GM19395 (cell line): ENCODE results near the gene CSF2RB.

Experiments
- ATAC-seq: cut with Tn5 transposase; IDR thresholded peaks from one replicate; pipeline ENCODE4 v1.9.1; 2021; ENCODE audit warnings: mild to moderate bottlenecking, moderate library complexity; ENCODE audit not compliant: unreplicated experiment

Gene CSF2RB

GRCh38 chr22:36934418-36935312 lies 21.2 kb downstream of the CSF2RB start:
- no peak for ATAC-seq

- no peak for ATAC-seq
Observed at GRCh38 chr22:36935313-36935610, 21.8 kb downstream of the CSF2RB start.

- ATAC-seq: no peak
Observed at GRCh38 chr22:36935694-36936093, 22.3 kb downstream of the CSF2RB start.

GRCh38 chr22:36936362-36937116 lies 23.1 kb downstream of the CSF2RB start:
- ATAC-seq: no peak

GRCh38 chr22:36937319-36938027 lies 24.0 kb downstream of the CSF2RB start:
- ATAC-seq: no peak

GRCh38 chr22:36938028-36938425 lies 24.6 kb downstream of the CSF2RB start:
- no peak for ATAC-seq

GRCh38 chr22:36938886-36939285 lies 25.5 kb downstream of the CSF2RB start:
- ATAC-seq: no peak

- no peak for ATAC-seq
Observed at GRCh38 chr22:36940676-36941075, 27.2 kb downstream of the CSF2RB start.

GRCh38 chr22:36942556-36942955 lies 29.1 kb downstream of the CSF2RB start:
- ATAC-seq: no peak

GRCh38 chr22:36946421-36947158 lies 33.2 kb downstream of the CSF2RB start:
- no peak for ATAC-seq

- no peak for ATAC-seq
Observed at GRCh38 chr22:36948273-36949225, 35.1 kb downstream of the CSF2RB start.

- no peak for ATAC-seq
Observed at GRCh38 chr22:36950797-36951590, 37.6 kb downstream of the CSF2RB start.

- ATAC-seq: no peak
Observed at GRCh38 chr22:36951746-36952145, 38.3 kb downstream of the CSF2RB start.

- ATAC-seq: no peak
Observed at GRCh38 chr22:36953239-36954080, 40.0 kb downstream of the CSF2RB start.

GRCh38 chr22:36954251-36955014 lies 41.0 kb downstream of the CSF2RB start:
- no peak for ATAC-seq

- no peak for ATAC-seq
Observed at GRCh38 chr22:36955691-36956090, 42.3 kb downstream of the CSF2RB start.

GRCh38 chr22:36958366-36958765 lies 44.9 kb downstream of the CSF2RB start:
- ATAC-seq: no peak
